ENCODE measurements around the gene KIRREL3. TPM values are rescaled to one million over a fixed set of nuclear protein-coding genes. Genes with fewer than 3 reads are reported as not detected.

The KIRREL3 gene
- total and polyA plus RNA-seq, 2 donors (not counting 3 experiments of a cell fraction or from before 2014, with no cell fraction given), result not detected

- Histone ChIP-seq H3K4me3 (replicated peaks in 1 of 3; ENCODE audit: insufficient read depth in 1 of 3, low read depth in 1 of 3, low read length in 3 of 3) (no peak overlapping the region), H3K9me1 (replicated peaks; ENCODE audit: control insufficient read depth, extremely low read depth, insufficient read depth, low read length) (no peaks in the 10 kb centered on the region), H3K9me3 (replicated peaks; ENCODE audit: control insufficient read depth, insufficient read depth, low read length) (peaks cover 2% of the 10 kb centered on the region), H2AFZ (ENCODE audit: low read depth, low read length) (no peak overlapping the region), H3K9ac (replicated peaks; ENCODE audit: extremely low read depth, insufficient read depth, low read length) (no peak overlapping the region), H3K27ac (ENCODE audit: insufficient read depth, low read depth, low read length) (no peak overlapping the region), H3K79me2 (ENCODE audit: control insufficient read depth, insufficient read depth, low read length) (no peaks in the 10 kb centered on the region), H3K4me2 (ENCODE audit: insufficient read depth, low read length) (no peak overlapping the region), H3K36me3 (ENCODE audit: control insufficient read depth in 2 of 2, extremely low read depth in 1 of 2, insufficient read depth in 2 of 2, low read length in 2 of 2) (no peaks in the 10 kb centered on the region), H3K27me3 (ENCODE audit: control insufficient read depth in 2 of 2, insufficient read depth in 2 of 2, low read length in 2 of 2) (no peaks in the 10 kb centered on the region), H3K4me1 (ENCODE audit: control insufficient read depth, extremely low read depth, insufficient read depth, low read length) (no peaks in the 10 kb centered on the region), H4K20me1 (replicated peaks; ENCODE audit: control insufficient read depth, extremely low read depth, insufficient read depth, low read length) (no peaks in the 10 kb centered on the region)
- intact Hi-C loops (cut with micrococcal nuclease), result no loop called here
- ChIA-PET POLR2A (no interaction called here), CTCF (no interaction called here)
- dilution Hi-C loops (cut with MboI; ENCODE audit: extremely low pct_ligation_motif_present, low sequenced_read_pairs), result no loop called here
- FAIRE-seq (no peak), DNase-seq (ENCODE audit: low read depth, low spot score) (no peak)
- no peak for TF ChIP-seq CTCF (IDR thresholded peaks at IDR 0.05; ENCODE audit: extremely low read depth in 1 of 2, insufficient read depth in 1 of 2, low read depth in 1 of 2, low read length in 2 of 2)
- no peak for TF ChIP-seq MYC (IDR thresholded peaks at IDR 0.05; ENCODE audit: low read depth, low read length)
- TF ChIP-seq JUN (IDR thresholded peaks at IDR 0.05; ENCODE audit: borderline replicate concordance, insufficient read depth, insufficient read length, low read depth), result peak; percentile 3
- no TSS peak for BruUV-seq (replicated peaks)
These were observed 58.4 kb downstream of the KIRREL3 start for GRCh38 chr11:126942146-126942545.

- Histone ChIP-seq H3K79me2 (ENCODE audit: control insufficient read depth, insufficient read depth, low read length) (no peaks in the 10 kb centered on the region), H3K9ac (replicated peaks; ENCODE audit: extremely low read depth, insufficient read depth, low read length) (no peak overlapping the region), H3K4me1 (ENCODE audit: control insufficient read depth, extremely low read depth, insufficient read depth, low read length) (no peaks in the 10 kb centered on the region), H3K27ac (ENCODE audit: insufficient read depth, low read depth, low read length) (no peak overlapping the region), H3K27me3 (ENCODE audit: control insufficient read depth in 2 of 2, insufficient read depth in 2 of 2, low read length in 2 of 2) (no peaks in the 10 kb centered on the region), H3K4me3 (replicated peaks in 1 of 3; ENCODE audit: insufficient read depth in 1 of 3, low read depth in 1 of 3, low read length in 3 of 3) (no peak overlapping the region), H3K9me3 (replicated peaks; ENCODE audit: control insufficient read depth, insufficient read depth, low read length) (no peaks in the 10 kb centered on the region), H3K36me3 (ENCODE audit: control insufficient read depth in 2 of 2, extremely low read depth in 1 of 2, insufficient read depth in 2 of 2, low read length in 2 of 2) (no peaks in the 10 kb centered on the region), H2AFZ (ENCODE audit: low read depth, low read length) (no peak overlapping the region), H3K4me2 (ENCODE audit: insufficient read depth, low read length) (no peak overlapping the region), H3K9me1 (replicated peaks; ENCODE audit: control insufficient read depth, extremely low read depth, insufficient read depth, low read length) (no peaks in the 10 kb centered on the region), H4K20me1 (replicated peaks; ENCODE audit: control insufficient read depth, extremely low read depth, insufficient read depth, low read length) (no peaks in the 10 kb centered on the region)
- CTCF ChIA-PET, result no interaction called here
- FAIRE-seq, result no peak
- POLR2A ChIA-PET, result no interaction called here
- intact Hi-C loops (cut with micrococcal nuclease), result no loop called here
- dilution Hi-C loops (cut with MboI; ENCODE audit: extremely low pct_ligation_motif_present, low sequenced_read_pairs), result no loop called here
- BruUV-seq (replicated peaks), result no TSS peak
- no peak for DNase-seq (ENCODE audit: low read depth, low spot score)
- TF ChIP-seq CTCF (IDR thresholded peaks at IDR 0.05; ENCODE audit: extremely low read depth in 1 of 2, insufficient read depth in 1 of 2, low read depth in 1 of 2, low read length in 2 of 2) (no peak), POLR2AphosphoS5 (IDR thresholded peaks at IDR 0.05; ENCODE audit: insufficient read depth, low read depth, low read length) (no peak), FOS (IDR thresholded peaks at IDR 0.05; ENCODE audit: borderline replicate concordance, insufficient read depth, low read length) (no peak), JUN (IDR thresholded peaks at IDR 0.05; ENCODE audit: borderline replicate concordance, insufficient read depth, insufficient read length, low read depth) (no peak), POLR2A (IDR thresholded peaks at IDR 0.05; ENCODE audit: low read depth, low read length) (no peak), MAX (IDR thresholded peaks at IDR 0.05; ENCODE audit: insufficient read depth, insufficient read length) (no peak), GATA2 (IDR thresholded peaks at IDR 0.05; ENCODE audit: insufficient read depth, insufficient read length, low read depth, low read length) (no peak), MYC (IDR thresholded peaks at IDR 0.05; ENCODE audit: low read depth, low read length) (no peak), EZH2 (IDR thresholded peaks at IDR 0.05; ENCODE audit: borderline replicate concordance, low read depth, low read length, severe bottlenecking) (no peak)
These were observed 61.0 kb downstream of the KIRREL3 start for GRCh38 chr11:126939552-126939951.

Data from endothelial cell of umbilical vein (primary cell).